Measurements from ENCODE around the gene TMEM14A. TPM values are rescaled to one million over a fixed set of nuclear protein-coding genes. Genes with fewer than 3 reads are reported as not detected.
A peak's percentile ranks its signal among the peaks of the same experiment; 100 is the strongest.

Gene TMEM14A
- 10 to 100 TPM; 47.3 to 54.9 (median 50.1) TPM for polyA plus RNA-seq (ENCODE audit: insufficient read length in 3 of 3)

GRCh38 chr6:52670502-52671409, at the start of gene TMEM14A:
Gene TMEM14A, plus strand, starts transcription at chr6:52671113. Its CDS starts 5,990 bp downstream, at chr6:52677103.
- DNase-seq (ENCODE audit: low read depth in 3 of 3, low spot score in 2 of 3) = peak; percentile 80 to 82 (median 81)

GRCh38 chr6:52621631-52622030, 49.3 kb upstream of the TMEM14A start:
- no peak for DNase-seq (ENCODE audit: low read depth in 3 of 3, low spot score in 2 of 3)

- no peak for DNase-seq (ENCODE audit: low read depth in 3 of 3, low spot score in 2 of 3)
Measured at GRCh38 chr6:52622810-52623209, 48.1 kb upstream of the TMEM14A start.

- DNase-seq (ENCODE audit: low read depth in 3 of 3, low spot score in 2 of 3) = no peak
Measured at GRCh38 chr6:52632011-52632410, 38.9 kb upstream of the TMEM14A start.

- DNase-seq (ENCODE audit: low read depth in 3 of 3, low spot score in 2 of 3) = no peak
Measured at GRCh38 chr6:52634211-52634610, 36.7 kb upstream of the TMEM14A start.

- no peak for DNase-seq (ENCODE audit: low read depth in 3 of 3, low spot score in 2 of 3)
Measured at GRCh38 chr6:52635049-52635577, 35.8 kb upstream of the TMEM14A start.

GRCh38 chr6:52636830-52637229, 34.1 kb upstream of the TMEM14A start:
- no peak for DNase-seq (ENCODE audit: low read depth in 3 of 3, low spot score in 2 of 3)

- no peak for DNase-seq (ENCODE audit: low read depth in 3 of 3, low spot score in 2 of 3)
Measured at GRCh38 chr6:52639493-52639892, 31.4 kb upstream of the TMEM14A start.

- no peak for DNase-seq (ENCODE audit: low read depth in 3 of 3, low spot score in 2 of 3)
Measured at GRCh38 chr6:52640170-52640569, 30.7 kb upstream of the TMEM14A start.

- DNase-seq (ENCODE audit: low read depth in 3 of 3, low spot score in 2 of 3) = no peak
Measured at GRCh38 chr6:52640916-52641315, 30.0 kb upstream of the TMEM14A start.

- no peak for DNase-seq (ENCODE audit: low read depth in 3 of 3, low spot score in 2 of 3)
Measured at GRCh38 chr6:52641388-52641787, 29.5 kb upstream of the TMEM14A start.

GRCh38 chr6:52641826-52642225, 29.1 kb upstream of the TMEM14A start:
- DNase-seq (ENCODE audit: low read depth in 3 of 3, low spot score in 2 of 3) = no peak

- peak in 1 of 3 donors; percentile 36 for DNase-seq (ENCODE audit: low read depth in 3 of 3, low spot score in 2 of 3)
Measured at GRCh38 chr6:52642368-52642767, 28.5 kb upstream of the TMEM14A start.

- DNase-seq (ENCODE audit: low read depth in 3 of 3, low spot score in 2 of 3) = no peak
Measured at GRCh38 chr6:52643158-52643557, 27.8 kb upstream of the TMEM14A start.

GRCh38 chr6:52644253-52644652, 26.7 kb upstream of the TMEM14A start:
- DNase-seq (ENCODE audit: low read depth in 3 of 3, low spot score in 2 of 3) = no peak

- DNase-seq (ENCODE audit: low read depth in 3 of 3, low spot score in 2 of 3) = no peak
Measured at GRCh38 chr6:52645976-52646375, 24.9 kb upstream of the TMEM14A start.

- DNase-seq (ENCODE audit: low read depth in 3 of 3, low spot score in 2 of 3) = no peak
Measured at GRCh38 chr6:52647199-52647598, 23.7 kb upstream of the TMEM14A start.

- no peak for DNase-seq (ENCODE audit: low read depth in 3 of 3, low spot score in 2 of 3)
Measured at GRCh38 chr6:52649536-52650160, 21.3 kb upstream of the TMEM14A start.

- DNase-seq (ENCODE audit: low read depth in 3 of 3, low spot score in 2 of 3) = no peak
Measured at GRCh38 chr6:52650941-52651340, 20.0 kb upstream of the TMEM14A start.

- no peak for DNase-seq (ENCODE audit: low read depth in 3 of 3, low spot score in 2 of 3)
Measured at GRCh38 chr6:52653151-52653550, 17.8 kb upstream of the TMEM14A start.

- no peak for DNase-seq (ENCODE audit: low read depth in 3 of 3, low spot score in 2 of 3)
Measured at GRCh38 chr6:52654007-52654406, 16.9 kb upstream of the TMEM14A start.

GRCh38 chr6:52654592-52654991, 16.3 kb upstream of the TMEM14A start:
- no peak for DNase-seq (ENCODE audit: low read depth in 3 of 3, low spot score in 2 of 3)

Measured in right renal cortex interstitium (tissue), 3 donors.